ENCODE results near the gene LRIG1.
"Not testable (repeated sequence)": the region's sequence is repeated elsewhere in the genome, so short reads cannot be mapped to it uniquely, and the experiment has no call there.

Gene LRIG1

DNA sequence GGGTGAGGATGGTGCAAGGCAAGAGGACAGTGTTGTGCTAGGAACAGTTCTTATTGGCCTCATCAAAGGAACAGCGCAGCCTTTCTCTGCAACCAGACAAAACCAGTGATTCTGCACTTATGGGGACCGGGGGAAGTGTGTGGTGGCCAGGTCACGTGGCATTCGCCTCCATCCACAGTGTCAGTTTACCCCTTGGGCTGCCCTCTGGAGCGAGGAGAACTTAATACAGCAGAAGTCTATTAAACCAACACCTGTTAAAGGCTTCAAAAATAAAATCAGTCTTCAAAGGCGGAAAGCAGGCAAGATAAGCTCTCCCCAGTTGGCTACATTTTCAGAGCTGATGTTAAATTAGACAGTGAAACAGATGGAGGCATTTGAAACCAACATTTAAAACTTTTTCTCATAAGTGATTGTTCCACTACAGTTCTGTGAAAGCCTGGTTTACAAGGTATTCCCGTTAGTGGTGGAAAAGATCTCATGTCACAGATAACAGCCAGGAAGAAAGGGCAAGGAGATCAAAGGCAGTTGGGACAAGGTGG is 75.2 kb downstream of the LRIG1 start:
- Histone ChIP-seq H3K27me3 (ENCODE audit: control insufficient read depth in 1 of 2, insufficient read depth in 2 of 2, low read length in 2 of 2) (no peaks in the 10 kb centered on the region), H3K4me3 (ENCODE audit: low read depth in 1 of 2, low read length in 2 of 2) (peak overlapping the region in 1 of 2 donors; percentile 29), H3K9me3 (ENCODE audit: low read length) (no peaks in the 10 kb centered on the region), H3K4me1 (ENCODE audit: insufficient read depth, low read length) (peaks cover 73% of the 10 kb centered on the region), H3K9ac (ENCODE audit: low read length) (no peak overlapping the region), H3K36me3 (ENCODE audit: insufficient read depth, low read length) (no peaks in the 10 kb centered on the region), H3K27ac (ENCODE audit: low read depth, low read length) (peak overlapping the region; percentile 67)

DNA sequence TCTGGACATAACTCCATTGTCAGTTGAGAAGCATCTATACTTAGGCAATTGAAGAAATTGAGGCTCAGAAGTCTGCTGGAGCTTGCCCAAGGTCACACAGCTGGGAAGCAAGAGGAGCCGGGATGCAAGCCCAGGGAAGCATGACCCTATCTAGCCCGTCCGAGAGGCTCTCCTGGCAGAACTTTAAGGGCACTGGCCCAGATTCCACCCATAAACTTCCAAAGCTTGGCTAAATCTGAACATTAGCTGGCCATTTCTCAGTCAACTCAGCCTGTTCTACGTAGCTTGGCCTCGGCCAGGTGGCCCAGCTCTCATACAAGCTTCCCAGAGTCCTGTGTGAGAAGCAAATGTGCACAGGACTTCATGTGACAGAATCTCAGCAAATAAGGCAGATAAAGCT is 75.8 kb downstream of the LRIG1 start:
- Histone ChIP-seq H3K9ac (ENCODE audit: low read length) (no peak overlapping the region), H3K9me3 (ENCODE audit: low read length) (no peaks in the 10 kb centered on the region), H3K27me3 (ENCODE audit: control insufficient read depth in 1 of 2, insufficient read depth in 2 of 2, low read length in 2 of 2) (no peaks in the 10 kb centered on the region), H3K27ac (ENCODE audit: low read depth, low read length) (peak overlapping the region; percentile 67), H3K4me3 (ENCODE audit: low read depth in 1 of 2, low read length in 2 of 2) (peak overlapping the region in 1 of 2 donors; percentile 29), H3K4me1 (ENCODE audit: insufficient read depth, low read length) (peaks cover 72% of the 10 kb centered on the region), H3K36me3 (ENCODE audit: insufficient read depth, low read length) (no peaks in the 10 kb centered on the region)

DNA sequence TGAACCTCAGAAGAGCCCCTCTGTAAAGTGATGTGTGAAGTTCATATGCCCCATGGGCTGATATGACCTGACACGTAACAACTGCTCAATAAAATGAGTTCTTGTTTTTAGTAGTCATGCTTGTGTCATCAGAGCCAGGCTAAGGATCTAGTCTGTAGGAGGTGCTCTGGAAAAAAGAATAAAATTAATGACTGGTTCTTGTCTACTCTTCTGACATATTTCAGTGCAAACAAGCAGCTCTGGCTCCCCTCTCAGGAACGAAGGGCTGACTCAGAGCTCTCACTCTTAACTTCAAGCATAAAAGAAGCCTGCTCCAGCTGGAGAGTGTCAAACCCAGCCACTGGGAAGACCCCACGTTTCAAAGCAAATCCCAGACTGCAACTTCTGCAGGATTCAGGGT is 77.0 kb downstream of the LRIG1 start:
- Histone ChIP-seq H3K9me3 (ENCODE audit: low read length) (no peaks in the 10 kb centered on the region), H3K4me1 (ENCODE audit: insufficient read depth, low read length) (peaks cover 72% of the 10 kb centered on the region), H3K27me3 (ENCODE audit: control insufficient read depth in 1 of 2, insufficient read depth in 2 of 2, low read length in 2 of 2) (no peaks in the 10 kb centered on the region), H3K4me3 (ENCODE audit: low read depth in 1 of 2, low read length in 2 of 2) (peak overlapping the region in 1 of 2 donors; percentile 29), H3K9ac (ENCODE audit: low read length) (no peak overlapping the region), H3K27ac (ENCODE audit: low read depth, low read length) (peak overlapping the region; percentile 67), H3K36me3 (ENCODE audit: insufficient read depth, low read length) (no peaks in the 10 kb centered on the region)

DNA sequence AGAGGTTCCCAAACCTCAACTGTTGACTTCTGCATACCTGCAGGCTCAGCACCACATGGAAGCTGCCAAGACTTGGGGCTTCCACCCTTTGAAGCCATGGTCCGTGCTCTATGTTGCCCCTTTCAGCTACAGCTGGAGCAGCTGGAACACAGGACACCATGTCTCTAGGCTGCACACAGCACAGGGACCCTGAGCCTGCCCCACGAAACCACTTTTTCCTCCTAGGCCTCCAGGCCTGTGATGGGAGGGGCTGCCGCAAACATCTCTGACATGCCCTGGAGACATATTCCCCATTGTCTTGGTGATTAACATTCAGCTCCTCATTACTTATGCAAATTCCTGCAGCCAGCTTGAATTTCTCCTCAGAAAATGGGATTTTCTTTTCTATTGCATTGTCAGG is 78.9 kb downstream of the LRIG1 start:
- H3K4me1 ChIP-seq (ENCODE audit: insufficient read depth, low read length) = peaks cover 70% of the 10 kb centered on the region
- H3K27ac ChIP-seq (ENCODE audit: low read depth, low read length); H3K36me3 ChIP-seq (ENCODE audit: insufficient read depth, low read length); H3K4me3 ChIP-seq (ENCODE audit: low read depth in 1 of 2, low read length in 2 of 2); H3K9ac ChIP-seq (ENCODE audit: low read length); H3K9me3 ChIP-seq (ENCODE audit: low read length); H3K27me3 ChIP-seq (ENCODE audit: control insufficient read depth in 1 of 2, insufficient read depth in 2 of 2, low read length in 2 of 2): not testable (repeated sequence)

DNA sequence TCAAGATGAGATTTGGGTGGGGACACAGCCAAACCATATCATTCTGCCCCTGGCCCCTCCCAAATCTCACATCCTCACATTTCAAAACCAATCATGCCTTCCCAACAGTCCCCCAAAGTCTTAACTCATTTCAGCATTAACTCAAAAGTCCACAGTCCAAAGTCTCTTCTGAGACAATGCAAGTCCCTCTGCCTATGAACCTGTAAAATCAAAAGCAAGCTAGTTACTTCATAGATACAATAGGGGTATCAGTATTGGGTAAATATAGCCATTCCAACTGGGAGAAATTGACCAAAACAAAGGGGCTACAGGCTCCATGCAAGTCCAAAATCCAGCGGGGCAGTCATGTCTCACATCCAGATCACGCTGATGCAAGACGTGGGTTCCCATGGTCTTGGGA is 79.7 kb downstream of the LRIG1 start:
- H3K4me3 ChIP-seq (ENCODE audit: low read depth in 1 of 2, low read length in 2 of 2); H3K27ac ChIP-seq (ENCODE audit: low read depth, low read length); H3K9me3 ChIP-seq (ENCODE audit: low read length); H3K9ac ChIP-seq (ENCODE audit: low read length); H3K27me3 ChIP-seq (ENCODE audit: control insufficient read depth in 1 of 2, insufficient read depth in 2 of 2, low read length in 2 of 2): not testable (repeated sequence)
- Histone ChIP-seq H3K36me3 (ENCODE audit: insufficient read depth, low read length) (peaks cover 11% of the 10 kb centered on the region), H3K4me1 (ENCODE audit: insufficient read depth, low read length) (peaks cover 70% of the 10 kb centered on the region)

DNA sequence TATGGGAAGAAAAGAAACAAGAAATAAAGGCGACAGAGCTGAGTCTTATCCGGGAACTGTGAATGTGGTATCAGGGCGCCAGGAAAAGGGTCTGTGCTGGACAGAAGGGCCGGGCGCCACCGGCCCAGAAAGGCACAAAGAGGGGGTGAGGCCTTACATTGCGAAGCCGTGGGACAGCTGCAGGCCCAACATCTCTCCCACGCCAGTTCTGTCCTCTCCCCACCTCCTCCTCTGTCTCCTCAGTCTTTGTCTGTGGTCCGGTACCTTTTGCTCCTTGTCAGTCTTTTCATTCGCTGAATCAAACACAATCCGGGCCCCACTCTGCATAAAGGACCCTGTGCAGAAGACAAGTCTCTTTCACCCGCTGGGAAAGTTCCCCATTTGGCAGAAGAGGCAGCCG is 81.8 kb downstream of the LRIG1 start:
- Histone ChIP-seq H3K4me1 (ENCODE audit: insufficient read depth, low read length) (peaks cover 67% of the 10 kb centered on the region), H3K4me3 (ENCODE audit: low read depth in 1 of 2, low read length in 2 of 2) (peak overlapping the region; percentile 6 to 7)

DNA sequence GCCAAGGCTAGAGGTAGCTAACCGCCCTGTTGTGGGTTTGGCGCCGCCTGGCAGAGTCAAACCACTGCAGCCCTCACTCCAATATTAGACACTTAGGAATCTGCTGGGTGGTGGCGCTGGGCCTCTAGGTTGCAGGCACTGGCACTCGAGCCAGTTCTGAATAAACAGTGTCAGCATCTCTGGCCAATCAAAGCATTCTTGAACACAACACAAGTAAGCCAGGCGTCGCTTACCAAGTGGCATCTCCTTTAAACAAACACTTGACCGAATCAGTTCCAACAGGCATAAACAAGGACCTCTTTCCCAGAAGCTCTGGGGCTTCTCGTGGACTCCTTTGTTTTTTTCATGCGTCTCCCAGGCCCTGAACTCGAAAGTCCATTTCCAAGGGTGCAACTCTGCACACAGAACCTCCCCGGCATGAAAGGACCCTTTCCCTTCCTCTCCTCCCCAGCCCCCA is 82.3 kb downstream of the LRIG1 start:
- H3K9ac ChIP-seq (ENCODE audit: low read length) = peak overlapping the region; percentile 29
- H3K4me3 ChIP-seq (ENCODE audit: low read depth in 1 of 2, low read length in 2 of 2) = peak overlapping the region in 1 of 2 donors; percentile 6
- H3K4me1 ChIP-seq (ENCODE audit: insufficient read depth, low read length) = peaks cover 66% of the 10 kb centered on the region

More for the DNA sequence above, 81.8 kb downstream of the LRIG1 start:
- Histone ChIP-seq H3K9me3 (ENCODE audit: low read length) (no peaks in the 10 kb centered on the region), H3K36me3 (ENCODE audit: insufficient read depth, low read length) (peaks cover 25% of the 10 kb centered on the region), H3K9ac (ENCODE audit: low read length) (peak overlapping the region; percentile 29), H3K27ac (ENCODE audit: low read depth, low read length) (peak overlapping the region; percentile 75), H3K27me3 (ENCODE audit: control insufficient read depth in 1 of 2, insufficient read depth in 2 of 2, low read length in 2 of 2) (no peaks in the 10 kb centered on the region)

DNA sequence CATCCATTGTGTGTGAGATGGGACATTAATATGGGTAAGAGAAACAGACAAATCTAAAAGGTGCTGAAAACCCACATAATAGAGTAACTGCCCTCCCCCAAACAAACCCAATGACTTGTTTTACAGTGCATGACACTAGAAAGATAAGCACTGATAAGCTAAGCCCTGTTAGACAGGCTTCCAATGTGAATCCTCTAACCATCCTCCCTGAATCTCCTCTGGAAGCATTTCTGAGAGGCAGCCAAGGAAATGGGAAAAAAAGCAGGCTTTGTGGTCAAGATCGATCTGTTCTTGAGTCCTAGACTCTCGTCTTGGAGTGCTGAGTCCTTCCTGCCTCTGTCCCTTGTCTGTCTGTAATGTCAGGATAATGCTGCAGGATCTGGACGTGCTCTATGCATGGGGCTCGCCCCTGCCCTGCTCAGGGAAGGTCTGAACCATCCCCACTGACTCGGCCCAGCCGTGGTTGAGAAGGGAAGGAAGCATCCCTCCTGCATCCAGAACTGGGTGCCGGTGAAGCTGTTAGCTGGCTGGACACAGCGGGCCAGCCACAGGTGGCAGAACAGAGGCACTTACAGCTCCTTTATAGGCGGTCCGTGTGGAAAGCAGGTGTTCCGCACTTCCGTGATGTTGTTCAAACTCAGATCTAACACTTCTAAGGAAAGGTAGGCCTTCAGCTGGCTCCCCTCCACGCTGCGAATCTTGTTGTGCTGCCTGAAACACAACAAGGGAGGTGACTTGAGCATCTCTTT is 84.1 kb downstream of the LRIG1 start:
- peaks cover 79% of the 10 kb centered on the region for H3K4me1 ChIP-seq (ENCODE audit: insufficient read depth, low read length)
- H3K27me3 ChIP-seq (ENCODE audit: control insufficient read depth in 1 of 2, insufficient read depth in 2 of 2, low read length in 2 of 2) = no peaks in the 10 kb centered on the region
- H3K36me3 ChIP-seq (ENCODE audit: insufficient read depth, low read length) = peaks cover 43% of the 10 kb centered on the region
- H3K27ac ChIP-seq (ENCODE audit: low read depth, low read length) = peak overlapping the region; percentile 85
- no peak overlapping the region for H3K4me3 ChIP-seq (ENCODE audit: low read depth in 1 of 2, low read length in 2 of 2)
- no peaks in the 10 kb centered on the region for H3K9me3 ChIP-seq (ENCODE audit: low read length)
- no peak overlapping the region for H3K9ac ChIP-seq (ENCODE audit: low read length)

More for the DNA sequence above, 82.3 kb downstream of the LRIG1 start:
- H3K27ac ChIP-seq (ENCODE audit: low read depth, low read length) = peak overlapping the region; percentile 85
- no peaks in the 10 kb centered on the region for H3K9me3 ChIP-seq (ENCODE audit: low read length)
- no peaks in the 10 kb centered on the region for H3K27me3 ChIP-seq (ENCODE audit: control insufficient read depth in 1 of 2, insufficient read depth in 2 of 2, low read length in 2 of 2)
- H3K36me3 ChIP-seq (ENCODE audit: insufficient read depth, low read length) = peaks cover 27% of the 10 kb centered on the region

DNA sequence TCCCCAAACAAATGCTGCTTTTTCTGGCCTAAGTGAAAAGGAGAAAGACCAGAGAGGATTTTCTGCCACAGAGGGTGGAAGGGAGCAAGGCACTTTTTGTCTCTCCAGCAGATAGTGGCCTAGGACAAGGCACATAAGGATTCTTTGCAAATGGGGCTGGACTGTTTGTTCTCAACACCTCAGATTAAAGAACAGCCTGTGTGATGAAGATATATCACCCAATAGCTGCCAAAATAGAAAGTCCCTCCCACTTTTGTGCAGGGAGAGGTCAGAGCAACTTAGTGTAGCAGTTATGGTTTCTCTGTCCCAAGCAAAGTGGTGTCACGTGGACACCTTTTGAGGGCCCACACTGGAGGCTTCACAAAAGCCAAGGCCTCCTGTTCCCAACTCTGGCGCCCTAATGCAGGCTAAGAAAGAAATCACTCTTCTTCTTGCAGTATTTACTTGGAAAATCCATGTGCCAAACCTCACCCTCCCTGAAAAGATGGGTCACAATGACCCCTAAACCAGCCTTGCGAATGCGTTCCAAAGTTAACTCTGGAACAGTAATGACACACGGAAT is 84.9 kb downstream of the LRIG1 start:
- no peaks in the 10 kb centered on the region for H3K27me3 ChIP-seq (ENCODE audit: control insufficient read depth in 1 of 2, insufficient read depth in 2 of 2, low read length in 2 of 2)
- H3K4me3 ChIP-seq (ENCODE audit: low read depth in 1 of 2, low read length in 2 of 2) = no peak overlapping the region
- H3K36me3 ChIP-seq (ENCODE audit: insufficient read depth, low read length) = peaks cover 49% of the 10 kb centered on the region
- H3K4me1 ChIP-seq (ENCODE audit: insufficient read depth, low read length) = peaks cover 86% of the 10 kb centered on the region
- H3K9me3 ChIP-seq (ENCODE audit: low read length) = no peaks in the 10 kb centered on the region
- H3K9ac ChIP-seq (ENCODE audit: low read length) = no peak overlapping the region
- H3K27ac ChIP-seq (ENCODE audit: low read depth, low read length) = peak overlapping the region; percentile 85

DNA sequence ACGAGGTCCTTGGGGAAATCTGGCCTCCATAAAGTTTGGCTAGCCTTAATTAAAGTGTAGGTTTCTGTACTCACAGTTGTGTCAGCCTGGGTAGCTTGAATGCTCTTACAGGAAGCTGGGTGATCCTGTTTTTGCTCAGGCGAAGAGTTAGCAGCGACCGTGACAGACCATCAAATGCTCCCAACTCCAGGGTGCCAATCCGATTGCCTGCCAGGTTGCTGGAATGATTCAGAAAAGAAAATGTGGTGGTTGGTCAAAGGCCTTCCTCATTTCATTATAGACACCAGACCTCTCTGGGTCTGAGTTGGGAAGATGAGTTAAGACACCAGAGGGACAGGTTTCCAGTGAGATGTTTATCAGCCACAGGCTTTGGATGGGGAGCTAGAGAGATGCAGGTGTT is 86.0 kb downstream of the LRIG1 start:
- Histone ChIP-seq H3K9ac (ENCODE audit: low read length) (no peak overlapping the region), H3K36me3 (ENCODE audit: insufficient read depth, low read length) (peaks cover 60% of the 10 kb centered on the region), H3K4me3 (ENCODE audit: low read depth in 1 of 2, low read length in 2 of 2) (no peak overlapping the region), H3K27ac (ENCODE audit: low read depth, low read length) (peak overlapping the region; percentile 85), H3K27me3 (ENCODE audit: control insufficient read depth in 1 of 2, insufficient read depth in 2 of 2, low read length in 2 of 2) (no peaks in the 10 kb centered on the region), H3K9me3 (ENCODE audit: low read length) (no peaks in the 10 kb centered on the region), H3K4me1 (ENCODE audit: insufficient read depth, low read length) (peaks cover 91% of the 10 kb centered on the region)

DNA sequence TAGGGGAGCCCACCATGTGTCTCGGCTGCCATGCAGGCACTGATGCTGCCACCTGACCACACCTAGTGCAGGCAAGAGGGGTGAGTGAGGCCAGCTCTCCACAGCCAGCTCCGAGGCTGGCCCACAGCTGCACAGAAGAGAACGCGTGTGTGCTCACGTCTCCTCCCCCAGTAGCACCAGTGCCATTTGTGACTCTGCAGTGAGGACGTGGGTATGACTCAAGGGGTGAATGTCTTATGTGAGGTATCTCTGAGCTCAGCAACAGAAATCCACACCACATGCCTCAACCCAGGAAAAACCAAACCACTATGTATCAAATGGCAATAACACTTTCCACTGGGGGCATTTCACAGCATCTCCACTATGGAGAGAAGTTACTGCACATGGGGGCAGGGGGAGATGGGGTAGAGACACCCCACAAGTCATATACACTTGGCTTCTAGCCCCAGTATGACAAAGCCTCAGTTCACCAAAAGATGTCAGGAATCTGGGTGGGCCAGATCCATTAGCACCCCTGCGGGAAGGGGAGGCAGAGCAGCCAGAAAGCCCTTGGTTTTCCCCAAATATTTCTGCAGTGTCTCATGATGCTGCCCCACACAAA is 87.6 kb downstream of the LRIG1 start:
- Histone ChIP-seq H3K9ac (ENCODE audit: low read length) (no peak overlapping the region), H3K4me1 (ENCODE audit: insufficient read depth, low read length) (peaks cover 93% of the 10 kb centered on the region), H3K27me3 (ENCODE audit: control insufficient read depth in 1 of 2, insufficient read depth in 2 of 2, low read length in 2 of 2) (no peaks in the 10 kb centered on the region), H3K9me3 (ENCODE audit: low read length) (no peaks in the 10 kb centered on the region), H3K36me3 (ENCODE audit: insufficient read depth, low read length) (peaks cover 72% of the 10 kb centered on the region), H3K27ac (ENCODE audit: low read depth, low read length) (peak overlapping the region; percentile 48), H3K4me3 (ENCODE audit: low read depth in 1 of 2, low read length in 2 of 2) (no peak overlapping the region)

Measured in muscle layer of colon (tissue), 2 donors.